HG03025 (cell line): ENCODE data around the gene IGFLR1.
"Not testable (repeated sequence)": the region's sequence is repeated elsewhere in the genome, so short reads cannot be mapped to it uniquely, and the experiment has no call there.

Source experiments
- ATAC-seq: cut with Tn5 transposase; IDR thresholded peaks from one replicate; pipeline ENCODE4 v1.9.1; 2021; ENCODE audit warnings: mild to moderate bottlenecking, moderate library complexity; ENCODE audit not compliant: unreplicated experiment, low FRiP score

The IGFLR1 gene

GRCh38 chr19:35777961-35778360, 35.7 kb upstream of the IGFLR1 start:
- ATAC-seq, result no peak

- ATAC-seq, result no peak
Measured at GRCh38 chr19:35777086-35777841, 35.0 kb upstream of the IGFLR1 start.

- ATAC-seq, result no peak
Measured at GRCh38 chr19:35776102-35776788, 34.0 kb upstream of the IGFLR1 start.

- peak; percentile 85 for ATAC-seq
Measured at GRCh38 chr19:35775298-35776101, 33.2 kb upstream of the IGFLR1 start, which contains the start of gene ARHGAP33. Gene ARHGAP33 (plus strand): TSS chr19:35775564. CDS start chr19:35775659, 95 bp downstream.

GRCh38 chr19:35775046-35775297, 32.7 kb upstream of the IGFLR1 start:
- ATAC-seq, result no peak

GRCh38 chr19:35774274-35775045, 32.2 kb upstream of the IGFLR1 start:
- no peak for ATAC-seq

GRCh38 chr19:35773020-35773806, 31.0 kb upstream of the IGFLR1 start:
- no peak for ATAC-seq

GRCh38 chr19:35772362-35772761, 30.1 kb upstream of the IGFLR1 start:
- ATAC-seq, result not testable (repeated sequence)

GRCh38 chr19:35768082-35768421, 25.8 kb upstream of the IGFLR1 start:
- ATAC-seq, result no peak

GRCh38 chr19:35767288-35768081, 25.2 kb upstream of the IGFLR1 start:
- no peak for ATAC-seq

GRCh38 chr19:35766571-35767104, 24.4 kb upstream of the IGFLR1 start:
- ATAC-seq, result no peak

GRCh38 chr19:35764432-35765315, 22.4 kb upstream of the IGFLR1 start:
- ATAC-seq, result no peak

GRCh38 chr19:35760711-35761349, 18.6 kb upstream of the IGFLR1 start:
- no peak for ATAC-seq

GRCh38 chr19:35759697-35760096, 17.4 kb upstream of the IGFLR1 start:
- ATAC-seq, result no peak

- ATAC-seq, result peak; percentile 86
Measured at GRCh38 chr19:35757749-35758608, 15.7 kb upstream of the IGFLR1 start, which contains the start of gene PROSER3. Gene PROSER3 (plus strand): TSS chr19:35758176. CDS start chr19:35758216, 40 bp downstream.

- ATAC-seq, result no peak
Measured at GRCh38 chr19:35757231-35757748, 15.0 kb upstream of the IGFLR1 start.
